Body of pancreas (tissue), 4 donors: ENCODE measurements around the gene POLRMT. TPM values are rescaled to one million over a fixed set of nuclear protein-coding genes. Genes with fewer than 3 reads are reported as not detected.

Experiments used
- ATAC-seq: fragments of 150-250 bp; one replicate; pipeline ENCODE4 v1.9.1; 2016
- DNase-seq, 4 donors: peaks; one replicate each; pipeline ENCODE4 v3.0.0-alpha.2; 2019
- H3K27ac ChIP-seq, 4 donors: fragments of 200-600 bp; sonication (generic); 1 replicate in 3 of 4; 2 replicates in 1 of 4; pipeline versions ENCODE4 v1.5.1 to v1.6.1; 2016 to 2019; ENCODE audit warnings: mild to moderate bottlenecking in 1 of 4, mixed read lengths in 1 of 4, moderate library complexity in 1 of 4
- H3K27me3 ChIP-seq, 2 donors: fragments of 200-600 bp; sonication (generic); one replicate each; pipeline ENCODE4 v1.6.0; 2016; ENCODE audit warnings: mild to moderate bottlenecking in 1 of 2
- H3K36me3 ChIP-seq, 2 donors: fragments of 200-600 bp; sonication (generic); replicated peaks in 1 of 2; 2 replicates each; pipeline ENCODE4 v1.5.1; 2016; ENCODE audit warnings: low read depth in 2 of 2; ENCODE audit not compliant: insufficient read depth in 1 of 2
- H3K4me1 ChIP-seq: fragments of 200-600 bp; sonication (generic); one replicate; pipeline ENCODE4 v1.6.0; 2016
- H3K4me3 ChIP-seq, 2 donors: fragments of 200-600 bp; sonication (generic); 1 replicate in 1 of 2; 2 replicates in 1 of 2; pipeline ENCODE4 v1.5.1; 2016 to 2019
- H3K9me3 ChIP-seq, 3 donors: fragments of 200-600 bp; sonication (generic); 1 replicate in 2 of 3; 2 replicates in 1 of 3; pipeline ENCODE4 v1.5.1; 2016
- CTCF ChIP-seq, 7 experiments: fragments of 450-650 bp in 4 of 7; fragments of 200-600 bp in 3 of 7; sonication (generic) in 3 of 7; IDR thresholded peaks; one replicate each; pipeline ENCODE4 v1.5.1; 2016 to 2019; ENCODE audit warnings: antibody characterized with exemption in 7 of 7
- POLR2A ChIP-seq, 3 donors: fragments of 450-650 bp; IDR thresholded peaks; one replicate each; pipeline ENCODE4 v1.6.1; 2016; ENCODE audit warnings: antibody characterized with exemption in 3 of 3, mild to moderate bottlenecking in 2 of 3
- WGBS, 2 donors: methylation state at CpG; one replicate each; pipeline ENCODE4 v1.1.5; 2017; 5-methylcytosine and 5-hydroxymethylcytosine counted together
- intact Hi-C: fragments of 100-400 bp; cut with DNase I; formaldehyde crosslinking; loops from one replicate; pipeline ENCODE4 v1.15.1; 2023
- total RNA-seq, 2 donors: library from RNA; depleted of rRNA; stranded (reverse); fragments of >200 nt; gene quantifications; one replicate each; pipeline ENCODE4 v1.1.0, GENCODE V29; 2016

Gene POLRMT
- total RNA-seq, 2 donors from 2014 or later: 25.4 to 46.1 TPM

DNA sequence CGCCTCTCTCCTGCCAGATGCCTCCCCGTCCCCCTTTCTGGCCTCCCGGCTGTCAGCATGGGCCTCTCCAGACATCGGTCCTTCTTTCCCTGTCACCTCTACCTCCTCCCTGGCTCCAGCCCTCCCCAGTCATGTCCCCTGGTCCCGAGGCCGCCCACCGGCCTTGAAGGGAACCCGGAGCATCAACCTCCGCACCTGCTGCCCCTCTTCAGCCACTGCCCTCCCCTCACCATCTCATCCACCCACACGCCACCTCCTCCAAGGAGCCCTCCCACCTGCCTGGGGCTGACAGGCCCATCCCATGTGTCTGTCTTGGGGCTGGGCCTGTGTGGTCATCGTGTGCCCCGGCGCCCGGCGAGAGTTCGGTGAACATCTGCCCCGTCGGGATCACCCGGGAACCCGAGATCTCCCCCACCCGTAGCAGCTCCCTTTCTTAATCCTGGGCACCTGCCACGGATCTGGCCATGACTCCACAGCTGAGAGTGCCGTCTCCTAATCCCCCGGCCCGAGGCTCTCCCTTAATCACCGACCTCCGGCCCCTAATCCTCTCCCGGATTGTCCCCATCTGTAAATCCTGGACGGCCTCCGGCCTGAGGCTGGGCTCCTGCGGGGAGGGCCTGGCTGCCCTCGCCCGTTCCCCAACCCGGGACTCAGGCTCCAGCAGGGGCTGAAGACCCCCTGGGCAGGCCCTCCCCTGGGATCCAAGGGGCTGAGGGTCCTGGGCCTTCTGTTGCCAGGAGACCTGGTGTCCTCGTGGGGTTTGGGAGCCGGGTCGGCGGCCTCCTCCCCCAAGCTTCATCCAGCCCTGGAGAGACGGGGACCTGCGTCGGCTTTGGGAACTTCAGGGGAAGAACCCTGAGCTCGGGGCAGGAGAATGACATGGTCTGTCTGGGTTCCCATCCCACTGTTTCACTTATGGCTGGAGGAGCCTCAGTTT, 37.7 kb downstream of the POLRMT start:
- 55 to 71% methylated on average over 23 to 41 of the region's 42 CpGs for WGBS, 2 donors
- DNase-seq: no peak
- H3K36me3 ChIP-seq: no peaks in the 10 kb centered on the region
- intact Hi-C loops: no loop called here
- no peaks in the 10 kb centered on the region for H3K9me3 ChIP-seq
- H3K27ac ChIP-seq: no peak overlapping the region
- H3K4me1 ChIP-seq: peaks cover 9% of the 10 kb centered on the region
- no peak for ATAC-seq
- H3K4me3 ChIP-seq: no peak overlapping the region
- no peak for TF ChIP-seq POLR2A (IDR thresholded peaks at IDR 0.05)
- TF ChIP-seq CTCF (IDR thresholded peaks at IDR 0.05): no peak
- peaks cover 0 to 7% of the 10 kb centered on the region in 2 donors for H3K27me3 ChIP-seq

DNA sequence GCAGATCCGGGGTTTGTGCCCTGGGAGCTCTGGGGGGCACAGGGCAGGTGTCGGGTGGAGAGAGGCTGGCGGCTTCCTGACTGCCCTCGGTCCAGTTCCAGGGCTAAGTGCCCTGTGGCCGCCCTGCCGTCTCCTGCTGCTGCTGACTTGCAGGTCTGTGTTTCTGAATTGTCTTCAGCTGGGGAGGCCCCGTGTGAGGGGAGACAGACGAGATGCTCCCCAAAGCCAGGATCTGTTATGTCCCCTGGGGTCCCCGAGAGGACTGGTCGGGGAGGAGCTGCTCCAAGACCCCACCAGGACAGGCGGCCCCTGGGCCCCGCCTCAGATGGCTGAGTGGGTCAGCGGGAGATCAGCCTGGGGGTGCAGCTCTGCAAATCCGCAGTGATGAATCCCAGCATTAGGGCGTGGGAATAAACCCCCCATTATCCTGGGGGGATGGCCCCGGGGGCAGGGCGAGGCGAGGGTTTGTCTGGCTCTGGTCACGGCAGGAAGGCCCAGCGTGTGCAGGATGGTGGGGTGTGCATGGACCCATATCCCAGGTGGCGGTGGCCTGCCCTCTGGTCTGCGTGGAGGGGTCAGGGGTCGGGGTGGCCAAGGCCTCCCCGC, 39.0 kb downstream of the POLRMT start:
- no peak for TF ChIP-seq POLR2A (IDR thresholded peaks at IDR 0.05)
- no peak for TF ChIP-seq CTCF (IDR thresholded peaks at IDR 0.05)
- H3K36me3 ChIP-seq: no peaks in the 10 kb centered on the region
- intact Hi-C loops: no loop called here
- no peak overlapping the region for H3K4me3 ChIP-seq
- WGBS, 2 donors: 57 to 68% methylated on average over 6 to 23 of the region's 24 CpGs
- H3K27me3 ChIP-seq: peaks cover 0 to 11% of the 10 kb centered on the region in 2 donors
- no peak overlapping the region for H3K27ac ChIP-seq
- H3K4me1 ChIP-seq: peaks cover 14% of the 10 kb centered on the region
- ATAC-seq (no peak), DNase-seq (no peak)
- no peaks in the 10 kb centered on the region for H3K9me3 ChIP-seq

GRCh38 chr19:593505-593904, 39.8 kb downstream of the POLRMT start:
- no peaks in the 10 kb centered on the region for H3K36me3 ChIP-seq

GRCh38 chr19:593055-593454, 40.3 kb downstream of the POLRMT start:
- H3K36me3 ChIP-seq: no peaks in the 10 kb centered on the region
- no peak for DNase-seq
- ATAC-seq: no peak
- TF ChIP-seq CTCF (IDR thresholded peaks at IDR 0.05): no peak
- no peak for TF ChIP-seq POLR2A (IDR thresholded peaks at IDR 0.05)
- H3K4me3 ChIP-seq: no peak overlapping the region
- H3K27me3 ChIP-seq: peaks cover 0 to 20% of the 10 kb centered on the region in 2 donors
- no peak overlapping the region for H3K27ac ChIP-seq
- 74 to 81% methylated on average over 13 to 18 of the region's 18 CpGs for WGBS, 2 donors
- no peaks in the 10 kb centered on the region for H3K9me3 ChIP-seq
- intact Hi-C loops: no loop called here
- H3K4me1 ChIP-seq: peaks cover 27% of the 10 kb centered on the region

More at GRCh38 chr19:593505-593904, 39.8 kb downstream of the POLRMT start:
- Histone ChIP-seq H3K27ac (no peak overlapping the region), H3K4me1 (peaks cover 23% of the 10 kb centered on the region), H3K9me3 (no peaks in the 10 kb centered on the region), H3K4me3 (no peak overlapping the region), H3K27me3 (peaks cover 0 to 20% of the 10 kb centered on the region in 2 donors)
- DNase-seq: no peak
- intact Hi-C loops: no loop called here
- no peak for ATAC-seq
- WGBS, 2 donors: 45 to 50% methylated on average over 9 of the region's 9 CpGs
- no peak for TF ChIP-seq POLR2A (IDR thresholded peaks at IDR 0.05)
- TF ChIP-seq CTCF (IDR thresholded peaks at IDR 0.05): no peak
